Stomach (tissue), 9 donors: ENCODE results near the gene CCDC178. TPM values are rescaled to one million over a fixed set of nuclear protein-coding genes. Genes with fewer than 3 reads are reported as not detected.

Experiments
- DNase-seq, 2 donors: peaks; one replicate each; pipeline versions ENCODE4 v3.0.0 to v3.0.0-alpha.2; 2013 to 2019
- H3K27ac ChIP-seq, 5 donors: fragments of 200-600 bp in 4 of 5; sonication (generic) in 4 of 5; one replicate each; pipeline ENCODE4 v1.5.1; 2013 to 2019; ENCODE audit warnings: mild to moderate bottlenecking in 1 of 5, moderate library complexity in 1 of 5
- H3K27me3 ChIP-seq, 3 donors: fragments of 200-600 bp; sonication (generic); one replicate each; pipeline ENCODE4 v1.5.1; 2017 to 2019; ENCODE audit warnings: mixed run types in 1 of 3
- H3K36me3 ChIP-seq, 4 donors: fragments of 200-600 bp; sonication (generic); 1 replicate in 3 of 4; 2 replicates in 1 of 4; pipeline ENCODE4 v1.5.1; 2016 to 2019
- H3K4me1 ChIP-seq, 4 donors: fragments of 200-600 bp; sonication (generic); one replicate each; pipeline ENCODE4 v1.5.1; 2016 to 2019
- H3K4me3 ChIP-seq, 4 donors: fragments of 200-600 bp; sonication (generic) in 3 of 4; one replicate each; pipeline ENCODE4 v1.5.1; 2016 to 2019; ENCODE audit warnings: mild to moderate bottlenecking in 1 of 4
- H3K9me3 ChIP-seq, 4 donors: fragments of 200-600 bp; sonication (generic); one replicate each; pipeline ENCODE4 v1.5.1; 2016 to 2019
- EP300 ChIP-seq: sonication (generic); formaldehyde crosslinking; IDR thresholded peaks from one replicate; pipeline ENCODE4 v1.6.1; 2017; ENCODE audit warnings: antibody characterized with exemption
- POLR2A ChIP-seq, 4 donors: fragments of 450-650 bp; IDR thresholded peaks; one replicate each; pipeline ENCODE4 v1.6.1; 2016; ENCODE audit warnings: antibody characterized with exemption in 4 of 4, control low read depth in 2 of 4, mild to moderate bottlenecking in 1 of 4, moderate library complexity in 1 of 4
- POLR2AphosphoS5 ChIP-seq, 3 donors: sonication (generic); formaldehyde crosslinking; IDR thresholded peaks; one replicate each; pipeline ENCODE4 v1.6.1; 2016; ENCODE audit warnings: antibody characterized with exemption in 3 of 3
- WGBS, 5 donors: extraction: QIAGEN DNeasy Blood & Tissue Kit in 3 of 5; methylation state at CpG; one replicate each; pipeline versions ENCODE4 v1.1.5 to v1.1.7; 2013 to 2018; 5-methylcytosine and 5-hydroxymethylcytosine counted together
- intact Hi-C: fragments of 100-400 bp; cut with DNase I; formaldehyde crosslinking; loops from one replicate; pipeline ENCODE4 v1.15.1; 2023; ENCODE audit warnings: low total_unique reads
- polyA plus RNA-seq, 3 donors: library from polyadenylated mRNA; stranded (reverse); fragments of 200-250 nt; gene quantifications; one replicate each; pipeline ENCODE4 v1.2.3, GENCODE V29; 2013
- total RNA-seq, 5 donors: library from RNA; depleted of rRNA; stranded (reverse); fragments of >200 nt; gene quantifications; one replicate each; pipeline versions ENCODE4 v1.1.0 to v1.2.3, GENCODE V29; 2014 to 2016
- TF ChIP-seq, protein P1 (sequence below), 7 experiments: fragments of 450-650 bp in 4 of 7; fragments of 200-600 bp in 3 of 7; sonication (generic) in 3 of 7; IDR thresholded peaks; one replicate each; pipeline ENCODE4 v1.5.1; 2016 to 2019; ENCODE audit warnings: antibody characterized with exemption in 7 of 7, control low read depth in 2 of 7, mild to moderate bottlenecking in 1 of 7
- donor health status: healthy with polysubstance abuse.
- donor health status: Bipolar disorder and iron deficiency.
- donor health status: healthy.

Gene CCDC178
- total and polyA plus RNA-seq, 8 donors: 0.38 to 24.5 (median 1.8) TPM; not detected in 4

DNA sequence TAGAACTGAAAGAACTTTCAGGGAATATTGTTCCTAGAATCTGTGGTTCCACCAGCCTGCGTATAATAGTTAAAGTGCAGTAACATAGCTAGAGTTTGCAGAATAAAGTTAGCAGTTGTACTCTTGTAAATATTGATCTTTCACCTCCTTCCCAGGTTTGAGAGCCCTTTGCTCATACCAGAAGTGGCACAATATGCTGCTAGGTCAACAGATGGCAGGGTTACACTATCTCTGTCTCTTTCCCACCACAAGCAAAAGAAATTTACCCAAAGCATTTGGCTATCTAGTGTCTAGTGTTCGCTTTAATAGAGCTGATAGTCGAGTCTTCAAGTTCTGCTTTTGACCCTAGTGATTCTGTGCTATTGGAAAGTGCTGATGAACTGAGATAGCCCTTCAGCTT is 548.7 kb downstream of the CCDC178 start:
- Histone ChIP-seq H3K27me3 (no peaks in the 10 kb centered on the region), H3K36me3 (no peaks in the 10 kb centered on the region), H3K4me3 (no peak overlapping the region), H3K4me1 (no peaks in the 10 kb centered on the region), H3K9me3 (peaks cover 0 to 7% (median 4%) of the 10 kb centered on the region in 4 donors), H3K27ac (no peak overlapping the region)
- DNase-seq: no peak
- intact Hi-C loops: no loop called here
- TF ChIP-seq, protein P1, sequence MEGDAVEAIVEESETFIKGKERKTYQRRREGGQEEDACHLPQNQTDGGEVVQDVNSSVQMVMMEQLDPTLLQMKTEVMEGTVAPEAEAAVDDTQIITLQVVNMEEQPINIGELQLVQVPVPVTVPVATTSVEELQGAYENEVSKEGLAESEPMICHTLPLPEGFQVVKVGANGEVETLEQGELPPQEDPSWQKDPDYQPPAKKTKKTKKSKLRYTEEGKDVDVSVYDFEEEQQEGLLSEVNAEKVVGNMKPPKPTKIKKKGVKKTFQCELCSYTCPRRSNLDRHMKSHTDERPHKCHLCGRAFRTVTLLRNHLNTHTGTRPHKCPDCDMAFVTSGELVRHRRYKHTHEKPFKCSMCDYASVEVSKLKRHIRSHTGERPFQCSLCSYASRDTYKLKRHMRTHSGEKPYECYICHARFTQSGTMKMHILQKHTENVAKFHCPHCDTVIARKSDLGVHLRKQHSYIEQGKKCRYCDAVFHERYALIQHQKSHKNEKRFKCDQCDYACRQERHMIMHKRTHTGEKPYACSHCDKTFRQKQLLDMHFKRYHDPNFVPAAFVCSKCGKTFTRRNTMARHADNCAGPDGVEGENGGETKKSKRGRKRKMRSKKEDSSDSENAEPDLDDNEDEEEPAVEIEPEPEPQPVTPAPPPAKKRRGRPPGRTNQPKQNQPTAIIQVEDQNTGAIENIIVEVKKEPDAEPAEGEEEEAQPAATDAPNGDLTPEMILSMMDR (IDR thresholded peaks at IDR 0.05): no peak
- TF ChIP-seq EP300: no peak
- TF ChIP-seq POLR2A (IDR thresholded peaks at IDR 0.05): no peak
- no peak for TF ChIP-seq POLR2AphosphoS5 (IDR thresholded peaks at IDR 0.05)
- 45 to 70% (median 55%) methylated on average over 3 of the region's 3 CpGs for WGBS, 5 donors

DNA sequence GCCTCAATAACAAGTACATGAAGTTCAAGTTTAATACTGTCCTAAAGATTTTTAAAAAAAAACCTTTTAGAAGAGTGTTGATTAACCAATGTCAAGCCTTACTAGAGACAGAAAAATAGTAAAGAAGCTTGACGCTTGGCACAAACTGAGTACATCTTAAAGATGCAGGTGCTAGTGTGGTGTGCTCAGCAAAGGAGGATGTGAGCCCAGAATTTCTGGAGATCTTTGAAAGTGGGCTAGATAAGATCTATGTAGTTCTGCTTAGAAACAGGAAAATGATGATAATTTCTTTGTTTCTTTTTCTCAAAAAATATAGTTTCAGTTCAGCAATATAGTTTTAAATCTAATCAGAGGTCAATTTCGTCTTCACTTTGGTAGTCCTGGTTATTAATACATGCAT is 549.4 kb downstream of the CCDC178 start:
- Histone ChIP-seq H3K27ac (no peak overlapping the region), H3K36me3 (no peaks in the 10 kb centered on the region), H3K4me3 (no peak overlapping the region), H3K27me3 (no peaks in the 10 kb centered on the region), H3K4me1 (no peaks in the 10 kb centered on the region), H3K9me3 (peaks cover 0 to under 1% (median 0%) of the 10 kb centered on the region in 4 donors)
- no peak for DNase-seq
- intact Hi-C loops: no loop called here
- WGBS, 5 donors: 69 to 87% (median 84%) methylated on average over 2 of the region's 2 CpGs
- TF ChIP-seq EP300 (no peak), POLR2A (IDR thresholded peaks at IDR 0.05) (no peak), POLR2AphosphoS5 (IDR thresholded peaks at IDR 0.05) (no peak)
- TF ChIP-seq, protein P1 (IDR thresholded peaks at IDR 0.05): no peak

DNA sequence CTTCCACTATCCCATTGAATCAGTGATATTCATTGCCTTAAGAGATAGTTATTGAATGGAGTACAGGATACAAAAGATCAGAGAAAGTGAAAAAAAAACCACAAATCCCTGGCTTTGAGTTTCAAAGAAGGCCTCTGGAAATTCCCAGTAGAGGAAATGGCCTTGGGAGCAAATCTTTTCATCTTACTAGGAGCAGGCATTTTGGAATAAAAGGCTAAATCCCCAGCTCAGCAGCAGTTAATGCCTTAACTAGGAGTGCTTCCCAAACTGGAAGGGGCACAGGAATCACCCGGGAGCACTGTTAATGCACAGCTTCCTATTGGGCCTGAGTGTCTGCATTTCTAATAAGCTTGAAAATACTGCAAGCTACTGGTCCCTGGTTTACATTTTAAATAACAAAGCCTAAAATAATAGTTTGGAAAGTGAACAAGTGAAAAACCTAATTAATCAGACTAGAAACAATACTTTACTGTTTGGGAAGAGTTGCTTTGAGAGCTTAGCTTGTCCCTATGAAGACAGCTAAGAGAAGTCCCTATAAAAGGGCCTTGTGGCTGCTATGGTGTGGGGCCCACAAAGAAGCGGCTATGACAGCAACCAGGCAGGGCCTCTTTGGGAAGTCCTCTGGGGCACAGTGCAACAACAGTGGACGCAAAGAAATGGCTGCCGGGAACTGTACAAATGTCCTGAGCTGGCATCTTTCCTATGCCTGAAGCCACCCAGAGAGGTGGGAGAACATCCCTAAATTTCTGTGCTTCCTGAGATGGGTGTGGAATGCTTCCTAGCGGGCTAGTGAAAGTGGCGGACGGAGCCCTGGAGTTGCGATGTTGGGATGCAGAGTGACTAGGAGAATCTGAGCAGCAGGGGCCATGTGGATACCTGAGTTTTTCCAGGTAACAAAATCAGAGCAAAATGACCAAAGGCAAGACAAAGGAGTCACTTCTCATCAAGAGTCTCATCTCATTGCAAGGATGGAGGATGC is 550.6 kb downstream of the CCDC178 start:
- Histone ChIP-seq H3K36me3 (no peaks in the 10 kb centered on the region), H3K27ac (no peak overlapping the region), H3K4me3 (no peak overlapping the region), H3K9me3 (no peaks in the 10 kb centered on the region), H3K27me3 (no peaks in the 10 kb centered on the region), H3K4me1 (no peaks in the 10 kb centered on the region)
- no peak for DNase-seq
- WGBS, 5 donors: 89 to 94% (median 93%) methylated on average over 8 of the region's 8 CpGs
- intact Hi-C loops: no loop called here
- no peak for TF ChIP-seq POLR2AphosphoS5 (IDR thresholded peaks at IDR 0.05)
- no peak for TF ChIP-seq POLR2A (IDR thresholded peaks at IDR 0.05)
- TF ChIP-seq EP300: no peak
- TF ChIP-seq, protein P1 (IDR thresholded peaks at IDR 0.05): no peak

DNA sequence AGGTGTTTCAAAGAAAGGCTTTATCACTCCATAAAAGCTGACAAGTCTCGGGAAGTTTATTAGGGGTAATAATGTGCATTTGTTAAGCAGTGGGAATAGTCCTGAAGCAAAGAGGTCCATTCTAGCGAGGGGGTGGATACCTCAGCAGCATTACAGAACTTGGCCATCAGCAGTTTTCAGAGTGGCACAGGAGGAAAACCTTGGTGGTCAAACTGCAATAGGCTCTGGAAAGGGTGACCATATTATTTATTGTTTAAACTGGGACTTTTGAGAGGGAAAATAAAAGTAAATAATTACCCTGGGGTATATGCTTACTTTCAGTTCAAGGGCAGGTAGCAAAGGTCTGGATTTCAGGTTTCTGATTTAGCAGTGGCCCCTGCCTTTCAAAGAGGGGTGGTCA is 552.2 kb downstream of the CCDC178 start:
- no peaks in the 10 kb centered on the region for H3K27me3 ChIP-seq
- no peak overlapping the region for H3K27ac ChIP-seq
- TF ChIP-seq POLR2AphosphoS5 (IDR thresholded peaks at IDR 0.05): no peak
- TF ChIP-seq, protein P1 (IDR thresholded peaks at IDR 0.05): no peak
- no peak for TF ChIP-seq POLR2A (IDR thresholded peaks at IDR 0.05)
- TF ChIP-seq EP300: no peak
- 72 to 78% (median 77%) methylated on average over 2 of the region's 2 CpGs for WGBS, 5 donors
- H3K4me3 ChIP-seq: no peak overlapping the region
- no peak for DNase-seq
- intact Hi-C loops: no loop called here
- H3K4me1 ChIP-seq: no peaks in the 10 kb centered on the region
- no peaks in the 10 kb centered on the region for H3K36me3 ChIP-seq
- H3K9me3 ChIP-seq: no peaks in the 10 kb centered on the region

Other genes with a start within 250 kb of the CCDC178 start
- gene ASXL3, start 137.5 kb upstream of the CCDC178 start, total RNA-seq: 1 to 10 TPM in 4 of 5 donors, not detected in 1; 1.2 to 8.0 (median 6.1) TPM
- gene ASXL3, start 137.5 kb upstream of the CCDC178 start, polyA plus RNA-seq: under 1 TPM; 0.28 to 0.61 (median 0.31) TPM